HepG2 (cell line): Measurements from ENCODE around the gene GAS2. TPM values are rescaled to one million over a fixed set of nuclear protein-coding genes. Genes with fewer than 3 reads are reported as not detected.

ENCODE experiments used
- ARNTL ChIP-seq: sonication (generic); formaldehyde crosslinking; IDR thresholded peaks from 2 replicates; pipeline ENCODE4 v1.4.0; 2020; ENCODE audit warnings: mild to moderate bottlenecking, missing genetic modification reagents
- HBP1 ChIP-seq: IDR thresholded peaks from 2 replicates; pipeline ENCODE4 v1.6.1; 2016; ENCODE audit warnings: low read depth, control low read depth
- REPIN1 ChIP-seq: sonication (generic); formaldehyde crosslinking; IDR thresholded peaks from 2 replicates; pipeline ENCODE4 v1.8.0; 2022; ENCODE audit warnings: missing genetic modification reagents, low read depth, mild to moderate bottlenecking, borderline replicate concordance
- SNAPC5 ChIP-seq: sonication (generic); formaldehyde crosslinking; IDR thresholded peaks from 2 replicates; pipeline ENCODE4 v1.8.1; 2023; ENCODE audit warnings: mild to moderate bottlenecking, missing genetic modification reagents, borderline replicate concordance
- SRSF4 ChIP-seq: fragments of 200-400 bp; formaldehyde crosslinking; IDR thresholded peaks from one replicate; pipeline ENCODE4 v1.6.1; 2018; ENCODE audit warnings: mild to moderate bottlenecking, low read depth, low read length, moderate library complexity; ENCODE audit not compliant: poor library complexity, severe bottlenecking
- YEATS4 ChIP-seq: sonication (generic); formaldehyde crosslinking; IDR thresholded peaks from 2 replicates; pipeline ENCODE4 v1.4.0; 2020; ENCODE audit warnings: missing genetic modification reagents, borderline replicate concordance
- YY1 ChIP-seq: IDR thresholded peaks from 2 replicates; pipeline ENCODE4 v1.6.1; 2011; ENCODE audit warnings: low read length, low read depth, moderate library complexity, mild to moderate bottlenecking; ENCODE audit not compliant: insufficient read depth, insufficient replicate concordance
- ZBED4 ChIP-seq: sonication (generic); formaldehyde crosslinking; IDR thresholded peaks from 2 replicates; pipeline ENCODE4 v1.4.0; 2020; ENCODE audit warnings: missing genetic modification reagents, borderline replicate concordance
- ZEB1 ChIP-seq: IDR thresholded peaks from 2 replicates; pipeline ENCODE4 v1.6.1; 2012; ENCODE audit warnings: mild to moderate bottlenecking, low read depth, inconsistent platforms; ENCODE audit not compliant: insufficient replicate concordance
- polyA plus RNA-seq, 8 experiments: library from polyadenylated mRNA; depleted of rRNA in 3 of 8; stranded (reverse) in 7 of 8; unstranded in 1 of 8; fragments of >200 nt; fragmentation: Illumina TruSeq in 4 of 8; extraction: Trizol in 4 of 8; gene quantifications; 2 replicates each; pipeline versions ENCODE4 v1.2.1 to v1.2.3, GENCODE V29; 2011 to 2016; ENCODE audit warnings: low read depth in 4 of 8, missing spikeins in 1 of 8, mixed read lengths in 1 of 8; ENCODE audit not compliant: insufficient read depth in 1 of 8
- total RNA-seq, 5 experiments: library from RNA; depleted of rRNA; stranded (reverse); fragments of >200 nt; fragmentation: Illumina TruSeq; extraction: Trizol; gene quantifications; 2 replicates each; pipeline ENCODE4 v1.2.3, GENCODE V29; 2016; ENCODE audit warnings: low read depth in 1 of 5

Gene GAS2
- total and polyA plus RNA-seq, 2 of the 13 experiments (the other 11 are each of a cell fraction or from before 2014, with no cell fraction given), result 26.0 to 85.1 TPM

GRCh38 chr11:22669368-22669767 is 3.0 kb downstream of the GAS2 start (continued):
- no peak for TF ChIP-seq ZBED4 (CRISPR knock-in tag)
- TF ChIP-seq YY1, result no peak
- TF ChIP-seq ARNTL (CRISPR knock-in tag), result no peak
- no peak for TF ChIP-seq SNAPC5 (CRISPR knock-in tag)
- no peak for TF ChIP-seq YEATS4
- TF ChIP-seq SRSF4, result no peak
- TF ChIP-seq ZEB1, result no peak
- no peak for TF ChIP-seq REPIN1 (CRISPR knock-in tag)
- no peak for TF ChIP-seq HBP1
